ENCODE data around the gene ARHGEF28.

ARHGEF28 gene

GRCh38 chr5:73841641-73842040, 215.6 kb downstream of the ARHGEF28 start:
- H4K20me1 ChIP-seq (ENCODE audit: control insufficient read depth, insufficient read depth, low read depth, low read length), result no peaks in the 10 kb centered on the region
- H3K4me3 ChIP-seq (ENCODE audit: low read length), result no peak overlapping the region
- no peak overlapping the region for H3K27ac ChIP-seq (ENCODE audit: low read depth, low read length)
- H3F3A ChIP-seq (ENCODE audit: control insufficient read depth, insufficient read depth), result no peaks in the 10 kb centered on the region
- no peak for TF ChIP-seq EZH2phosphoT487 (IDR thresholded peaks at IDR 0.05; ENCODE audit: borderline replicate concordance, low read length)
- TF ChIP-seq CTCF (IDR thresholded peaks at IDR 0.05; ENCODE audit: low read depth, low read length, poor library complexity, severe bottlenecking), result no peak
- H3K79me2 ChIP-seq (ENCODE audit: control insufficient read depth, low read length), result no peaks in the 10 kb centered on the region
- H3K36me3 ChIP-seq (ENCODE audit: control insufficient read depth, low read length), result no peaks in the 10 kb centered on the region
- H3K4me2 ChIP-seq (ENCODE audit: low read length), result no peak overlapping the region
- H3K27me3 ChIP-seq (ENCODE audit: control insufficient read depth, low read length), result no peaks in the 10 kb centered on the region
- no peaks in the 10 kb centered on the region for H3K9me3 ChIP-seq (ENCODE audit: control insufficient read depth, insufficient read depth, low read length)
- H3K4me1 ChIP-seq (ENCODE audit: control insufficient read depth, low read length), result no peaks in the 10 kb centered on the region
- H3K9me2 ChIP-seq (replicated peaks; ENCODE audit: control insufficient read depth, low read length), result no peaks in the 10 kb centered on the region

DNA sequence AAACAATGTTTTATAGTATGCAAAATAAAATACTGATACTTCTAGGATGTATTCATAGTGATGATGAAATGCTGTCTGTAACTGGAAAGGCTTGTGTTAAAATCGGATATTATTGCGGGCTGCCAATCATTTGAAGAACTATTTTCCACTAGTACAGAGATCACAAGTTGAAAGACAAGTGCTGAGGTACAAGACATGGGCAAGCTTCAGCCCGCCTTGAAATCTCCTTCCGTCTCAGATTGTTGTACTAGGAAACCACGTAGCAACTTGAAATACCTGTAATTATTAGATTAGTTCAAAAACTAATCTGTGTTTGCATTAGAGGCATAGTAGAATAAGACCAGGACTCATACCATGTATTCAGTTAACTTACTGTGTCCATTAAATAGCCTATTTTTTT, 218.2 kb downstream of the ARHGEF28 start:
- H3K4me2 ChIP-seq (ENCODE audit: low read length), result no peak overlapping the region

GRCh38 chr5:73851471-73852181, 225.6 kb downstream of the ARHGEF28 start:
- no peaks in the 10 kb centered on the region for H3F3A ChIP-seq (ENCODE audit: control insufficient read depth, insufficient read depth)
- H4K20me1 ChIP-seq (ENCODE audit: control insufficient read depth, insufficient read depth, low read depth, low read length), result no peaks in the 10 kb centered on the region
- H3K9me3 ChIP-seq (ENCODE audit: control insufficient read depth, insufficient read depth, low read length), result no peaks in the 10 kb centered on the region
- no peak overlapping the region for H3K4me2 ChIP-seq (ENCODE audit: low read length)
- no peak for TF ChIP-seq CTCF (IDR thresholded peaks at IDR 0.05; ENCODE audit: low read depth, low read length, poor library complexity, severe bottlenecking)
- no peak for TF ChIP-seq EZH2phosphoT487 (IDR thresholded peaks at IDR 0.05; ENCODE audit: borderline replicate concordance, low read length)
- H3K36me3 ChIP-seq (ENCODE audit: control insufficient read depth, low read length), result no peaks in the 10 kb centered on the region
- H3K9me2 ChIP-seq (replicated peaks; ENCODE audit: control insufficient read depth, low read length), result no peaks in the 10 kb centered on the region
- H3K4me3 ChIP-seq (ENCODE audit: low read length), result no peak overlapping the region
- no peaks in the 10 kb centered on the region for H3K79me2 ChIP-seq (ENCODE audit: control insufficient read depth, low read length)
- H3K4me1 ChIP-seq (ENCODE audit: control insufficient read depth, low read length), result no peaks in the 10 kb centered on the region
- no peak overlapping the region for H3K27ac ChIP-seq (ENCODE audit: low read depth, low read length)
- no peaks in the 10 kb centered on the region; the same call in 1 of the 2 replicates for H3K27me3 ChIP-seq (ENCODE audit: control insufficient read depth, low read length)

More for the DNA sequence above, 218.2 kb downstream of the ARHGEF28 start:
- H4K20me1 ChIP-seq (ENCODE audit: control insufficient read depth, insufficient read depth, low read depth, low read length), result no peaks in the 10 kb centered on the region
- no peaks in the 10 kb centered on the region for H3K4me1 ChIP-seq (ENCODE audit: control insufficient read depth, low read length)
- H3K9me3 ChIP-seq (ENCODE audit: control insufficient read depth, insufficient read depth, low read length), result no peaks in the 10 kb centered on the region
- no peaks in the 10 kb centered on the region for H3K36me3 ChIP-seq (ENCODE audit: control insufficient read depth, low read length)
- no peak overlapping the region for H3K27ac ChIP-seq (ENCODE audit: low read depth, low read length)
- no peaks in the 10 kb centered on the region for H3K79me2 ChIP-seq (ENCODE audit: control insufficient read depth, low read length)
- no peaks in the 10 kb centered on the region for H3K9me2 ChIP-seq (replicated peaks; ENCODE audit: control insufficient read depth, low read length)
- no peak for TF ChIP-seq CTCF (IDR thresholded peaks at IDR 0.05; ENCODE audit: low read depth, low read length, poor library complexity, severe bottlenecking)
- TF ChIP-seq EZH2phosphoT487 (IDR thresholded peaks at IDR 0.05; ENCODE audit: borderline replicate concordance, low read length), result no peak
- H3F3A ChIP-seq (ENCODE audit: control insufficient read depth, insufficient read depth), result no peaks in the 10 kb centered on the region
- H3K27me3 ChIP-seq (ENCODE audit: control insufficient read depth, low read length), result no peaks in the 10 kb centered on the region
- H3K4me3 ChIP-seq (ENCODE audit: low read length), result no peak overlapping the region

Measured in DOHH2 (cell line).